Activated CD4-positive, alpha-beta memory T cell treated with anti-CD3 and anti-CD28 coated beads, Interleukin-2, amount 10 ng/mL, durations not matched to agents 7 days and 5 days (primary cell): Measurements from ENCODE around the gene HNF1A. TPM values are rescaled to one million over a fixed set of nuclear protein-coding genes. Genes with fewer than 3 reads are reported as not detected.

Experiments used
- CTCF ChIA-PET: fragments of 350-600 bp; sonication (Branson Sonifier 250); formaldehyde crosslinking; loops from one replicate; lab custom pipeline; 2021; ENCODE audit warnings: antibody characterized with exemption, inconsistent platforms; lab: Charles Lee
- POLR2A ChIA-PET: fragments of 350-600 bp; sonication (Branson Sonifier 250); formaldehyde crosslinking; loops from one replicate; lab custom pipeline; 2021; ENCODE audit warnings: antibody characterized with exemption; lab: Charles Lee
- DNase-seq: peaks from one replicate; pipeline ENCODE4 v3.0.0-alpha.2; 2020
- H3K27ac Mint-ChIP-seq: one replicate; pipeline ENCODE4 v1.8.0; 2021; ENCODE audit warnings: mild to moderate bottlenecking, mixed read lengths
- H3K27me3 Mint-ChIP-seq: one replicate; pipeline ENCODE4 v1.8.0; 2021; ENCODE audit warnings: mixed read lengths
- H3K36me3 Mint-ChIP-seq: one replicate; pipeline ENCODE4 v1.8.0; 2021; ENCODE audit warnings: low read depth, mixed read lengths
- H3K4me1 Mint-ChIP-seq: one replicate; pipeline ENCODE4 v1.8.0; 2021; ENCODE audit warnings: mixed read lengths
- H3K4me3 Mint-ChIP-seq: one replicate; pipeline ENCODE4 v1.8.0; 2021; ENCODE audit warnings: mild to moderate bottlenecking, mixed read lengths
- H3K9me3 Mint-ChIP-seq: one replicate; pipeline ENCODE4 v1.8.0; 2021; ENCODE audit warnings: mixed read lengths
- total RNA-seq, 2 experiments: library from RNA; stranded (reverse); gene quantifications; one replicate each; pipeline ENCODE4 v1.2.3, GENCODE V29; 2021

HNF1A gene
- total RNA-seq = not detected

- Mint-ChIP-seq H3K27ac (no peak within 1 kb of the TSS), H3K4me1 (peaks cover 3% of the 10 kb centered on the region), H3K4me3 (no peak within 1 kb of the TSS), H3K27me3 (no peaks in the 10 kb centered on the region), H3K36me3 (no peaks in the 10 kb centered on the region), H3K9me3 (no peaks in the 10 kb centered on the region)
- ChIA-PET POLR2A (interaction anchor here (1.3 kb wide), 1 partner anchor 18 kb away, joined by 4 read pairs; no protein-coding TSS in a partner anchor), CTCF (no interaction called here)
- DNase-seq = no peak
Observed at GRCh38 chr12:120978296-120979219, at the start of gene HNF1A. Gene HNF1A (plus strand): TSS chr12:120978543. CDS start chr12:120978769, 226 bp downstream.

GRCh38 chr12:120928864-120929652, 49.3 kb upstream of the HNF1A start:
- no peaks in the 10 kb centered on the region for H3K4me1 Mint-ChIP-seq
- H3K36me3 Mint-ChIP-seq = no peaks in the 10 kb centered on the region
- H3K27ac Mint-ChIP-seq = no peak overlapping the region
- H3K9me3 Mint-ChIP-seq = no peaks in the 10 kb centered on the region
- ChIA-PET CTCF (no interaction called here), POLR2A (no interaction called here)
- no peak overlapping the region for H3K4me3 Mint-ChIP-seq
- H3K27me3 Mint-ChIP-seq = no peaks in the 10 kb centered on the region
- DNase-seq = no peak

- no peak for DNase-seq
- no peaks in the 10 kb centered on the region for H3K36me3 Mint-ChIP-seq
- H3K27ac Mint-ChIP-seq = no peak overlapping the region
- no peaks in the 10 kb centered on the region for H3K9me3 Mint-ChIP-seq
- CTCF ChIA-PET = no interaction called here
- no peak overlapping the region for H3K4me3 Mint-ChIP-seq
- H3K27me3 Mint-ChIP-seq = no peaks in the 10 kb centered on the region
- POLR2A ChIA-PET = no interaction called here
- H3K4me1 Mint-ChIP-seq = no peaks in the 10 kb centered on the region
Observed at GRCh38 chr12:120930032-120930431, 48.3 kb upstream of the HNF1A start.

GRCh38 chr12:120932058-120932457, 46.3 kb upstream of the HNF1A start:
- Mint-ChIP-seq H3K36me3 (no peaks in the 10 kb centered on the region), H3K9me3 (no peaks in the 10 kb centered on the region), H3K4me1 (no peaks in the 10 kb centered on the region), H3K4me3 (no peak overlapping the region), H3K27me3 (peaks cover 1% of the 10 kb centered on the region), H3K27ac (no peak overlapping the region)
- POLR2A ChIA-PET = no interaction called here
- no peak for DNase-seq
- CTCF ChIA-PET = interaction anchor here (1.4 kb wide), 1 partner anchor 283 kb away, joined by 3 read pairs; no protein-coding TSS in a partner anchor

GRCh38 chr12:120932956-120933526, 45.3 kb upstream of the HNF1A start:
- Mint-ChIP-seq H3K36me3 (no peaks in the 10 kb centered on the region), H3K27ac (no peak overlapping the region), H3K27me3 (peaks cover 1% of the 10 kb centered on the region), H3K9me3 (no peaks in the 10 kb centered on the region), H3K4me3 (no peak overlapping the region), H3K4me1 (no peaks in the 10 kb centered on the region)
- ChIA-PET CTCF (no interaction called here), POLR2A (no interaction called here)
- no peak for DNase-seq

GRCh38 chr12:120933786-120934185, 44.6 kb upstream of the HNF1A start:
- Mint-ChIP-seq H3K4me3 (no peak overlapping the region), H3K9me3 (no peaks in the 10 kb centered on the region), H3K4me1 (no peaks in the 10 kb centered on the region), H3K36me3 (no peaks in the 10 kb centered on the region), H3K27me3 (peaks cover 1% of the 10 kb centered on the region), H3K27ac (no peak overlapping the region)
- DNase-seq = no peak
- ChIA-PET CTCF (no interaction called here), POLR2A (no interaction called here)

- Mint-ChIP-seq H3K27ac (no peak overlapping the region), H3K9me3 (no peaks in the 10 kb centered on the region), H3K4me1 (no peaks in the 10 kb centered on the region), H3K36me3 (no peaks in the 10 kb centered on the region), H3K27me3 (peaks cover 1% of the 10 kb centered on the region), H3K4me3 (no peak overlapping the region)
- ChIA-PET CTCF (interaction anchor here (0.9 kb wide), 1 partner anchor 8 kb away, joined by 4 read pairs; no protein-coding TSS in a partner anchor), POLR2A (no interaction called here)
- no peak for DNase-seq
Observed at GRCh38 chr12:120936197-120936596, 42.1 kb upstream of the HNF1A start.

GRCh38 chr12:120938496-120938895, 39.8 kb upstream of the HNF1A start:
- ChIA-PET CTCF (interaction anchor here (0.9 to 2.0 kb wide), 3 partner anchors 18 to 171 kb away, joined by 3 to 7 read pairs (median 5); no protein-coding TSS in a partner anchor), POLR2A (interaction anchor here (0.6 kb wide), 1 partner anchor 436 kb away, joined by 3 read pairs; no protein-coding TSS in a partner anchor)
- Mint-ChIP-seq H3K27ac (no peak overlapping the region), H3K4me1 (no peaks in the 10 kb centered on the region), H3K27me3 (peaks cover 1% of the 10 kb centered on the region), H3K4me3 (no peak overlapping the region), H3K36me3 (no peaks in the 10 kb centered on the region), H3K9me3 (no peaks in the 10 kb centered on the region)
- no peak for DNase-seq

- no peaks in the 10 kb centered on the region for H3K9me3 Mint-ChIP-seq
- peaks cover 1% of the 10 kb centered on the region for H3K27me3 Mint-ChIP-seq
- H3K4me1 Mint-ChIP-seq = peaks cover 1% of the 10 kb centered on the region
- no peaks in the 10 kb centered on the region for H3K36me3 Mint-ChIP-seq
- no peak for DNase-seq
- CTCF ChIA-PET = interaction anchor here (0.5 to 2.0 kb wide), 5 partner anchors 20 to 157 kb away, joined by 3 to 7 read pairs (median 3); no protein-coding TSS in a partner anchor
- H3K27ac Mint-ChIP-seq = no peak overlapping the region
- POLR2A ChIA-PET = no interaction called here
- no peak overlapping the region for H3K4me3 Mint-ChIP-seq
Observed at GRCh38 chr12:120939523-120939922, 38.8 kb upstream of the HNF1A start.

GRCh38 chr12:120940006-120940405, 38.3 kb upstream of the HNF1A start:
- DNase-seq = no peak
- H3K27ac Mint-ChIP-seq = no peak overlapping the region
- ChIA-PET CTCF (interaction anchor here (0.8 to 2.0 kb wide), 2 partner anchors 20 to 32 kb away, joined by 5 to 7 read pairs; no protein-coding TSS in a partner anchor), POLR2A (no interaction called here)
- H3K4me1 Mint-ChIP-seq = peaks cover 4% of the 10 kb centered on the region
- H3K36me3 Mint-ChIP-seq = no peaks in the 10 kb centered on the region
- H3K9me3 Mint-ChIP-seq = no peaks in the 10 kb centered on the region
- H3K27me3 Mint-ChIP-seq = peaks cover 1% of the 10 kb centered on the region
- H3K4me3 Mint-ChIP-seq = no peak overlapping the region

- DNase-seq = no peak
- Mint-ChIP-seq H3K27me3 (peaks cover 1% of the 10 kb centered on the region), H3K4me3 (no peak overlapping the region), H3K36me3 (no peaks in the 10 kb centered on the region), H3K27ac (no peak overlapping the region), H3K9me3 (no peaks in the 10 kb centered on the region), H3K4me1 (peaks cover 4% of the 10 kb centered on the region)
- POLR2A ChIA-PET = no interaction called here
- CTCF ChIA-PET = interaction anchor here (1.5 kb wide), 1 partner anchor 31 kb away, joined by 4 read pairs; no protein-coding TSS in a partner anchor
Observed at GRCh38 chr12:120940799-120941198, 37.5 kb upstream of the HNF1A start.

- DNase-seq = no peak
- ChIA-PET CTCF (interaction anchor here (1.5 kb wide), 1 partner anchor 30 kb away, joined by 4 read pairs; no protein-coding TSS in a partner anchor), POLR2A (no interaction called here)
- H3K27ac Mint-ChIP-seq = no peak overlapping the region
- H3K9me3 Mint-ChIP-seq = no peaks in the 10 kb centered on the region
- H3K36me3 Mint-ChIP-seq = no peaks in the 10 kb centered on the region
- no peak overlapping the region for H3K4me3 Mint-ChIP-seq
- H3K4me1 Mint-ChIP-seq = peaks cover 4% of the 10 kb centered on the region
- no peaks in the 10 kb centered on the region for H3K27me3 Mint-ChIP-seq
Observed at GRCh38 chr12:120941412-120941811, 36.9 kb upstream of the HNF1A start.
